Activated CD4-positive, alpha-beta T cell treated with anti-CD3 and anti-CD28 coated beads for 36 hours (primary cell): ENCODE results near the gene SEC31B. TPM values are rescaled to one million over a fixed set of nuclear protein-coding genes. Genes with fewer than 3 reads are reported as not detected.

Experiments used
- ATAC-seq: fragments of 200-7000 bp; cut with Tn5 transposase; one replicate; pipeline ENCODE4 v1.10.0; 2021; ENCODE audit warnings: mild to moderate bottlenecking, moderate library complexity
- CTCF ChIA-PET: fragments of 350-600 bp; sonication (Branson Sonifier 250); formaldehyde crosslinking; loops from one replicate; lab custom pipeline; 2021; ENCODE audit warnings: antibody characterized with exemption; lab: Charles Lee
- POLR2A ChIA-PET: fragments of 350-600 bp; sonication (Branson Sonifier 250); formaldehyde crosslinking; loops from one replicate; lab custom pipeline; 2021; ENCODE audit warnings: antibody characterized with exemption, inconsistent platforms; lab: Charles Lee
- DNase-seq: peaks from one replicate; pipeline ENCODE4 v3.0.0-alpha.2; 2020
- H3K27ac Mint-ChIP-seq: one replicate; pipeline ENCODE4 v1.8.0; 2021; ENCODE audit warnings: mixed read lengths
- H3K27me3 Mint-ChIP-seq: one replicate; pipeline ENCODE4 v1.8.0; 2021; ENCODE audit warnings: mixed read lengths
- H3K36me3 Mint-ChIP-seq: one replicate; pipeline ENCODE4 v1.8.0; 2021; ENCODE audit warnings: low read depth, mixed read lengths
- H3K4me1 Mint-ChIP-seq: one replicate; pipeline ENCODE4 v1.8.0; 2021; ENCODE audit warnings: mixed read lengths
- H3K4me3 Mint-ChIP-seq: one replicate; pipeline ENCODE4 v1.8.0; 2021; ENCODE audit warnings: mild to moderate bottlenecking, moderate library complexity, mixed read lengths
- H3K9me3 Mint-ChIP-seq: one replicate; pipeline ENCODE4 v1.8.0; 2021; ENCODE audit warnings: low read depth, mixed read lengths
- intact Hi-C, 2 experiments: fragments of 100-400 bp; cut with DNase I in 1 of 2; cut with micrococcal nuclease in 1 of 2; formaldehyde crosslinking; loops; one replicate each; pipeline versions ENCODE4 v1.14.2 to v1.15.1; 2022 to 2024; cut with DNase I, micrococcal nuclease
- total RNA-seq, 2 experiments: library from RNA; stranded (reverse); gene quantifications; one replicate each; pipeline ENCODE4 v1.2.3, GENCODE V29; 2021

SEC31B gene
- total RNA-seq, 2 experiments from 2014 or later, result 36.0 to 36.7 TPM

DNA sequence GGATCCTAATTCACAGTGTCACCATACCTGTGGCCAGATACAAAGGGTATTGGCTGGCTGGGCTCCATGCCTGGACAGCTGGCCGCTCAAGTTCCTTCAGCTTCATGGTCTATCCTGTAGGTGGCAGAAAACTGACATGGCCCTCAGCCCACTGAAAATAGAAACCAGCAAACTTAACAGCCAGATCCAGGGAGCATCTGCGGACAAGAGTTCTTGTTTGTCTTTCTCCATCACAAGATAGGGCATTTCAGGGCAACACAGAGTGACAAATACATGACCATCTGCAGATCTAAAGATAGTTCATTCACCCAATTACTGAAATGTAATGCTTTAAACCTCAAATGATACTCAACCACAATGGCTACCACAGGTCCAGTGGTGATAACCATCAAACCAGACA lies 2.8 kb downstream of the SEC31B start:
- H3K36me3 Mint-ChIP-seq, result peaks cover 27% of the 10 kb centered on the region
- no peaks in the 10 kb centered on the region for H3K9me3 Mint-ChIP-seq
- DNase-seq, result no peak
- H3K27ac Mint-ChIP-seq, result peak overlapping the region; percentile 26
- peaks cover 23% of the 10 kb centered on the region for H3K4me1 Mint-ChIP-seq
- no peak for ATAC-seq
- no peaks in the 10 kb centered on the region for H3K27me3 Mint-ChIP-seq
- intact Hi-C loops, result no loop called here
- ChIA-PET CTCF (interaction anchor here (0.7 to 4.0 kb wide), 9 partner anchors 8 to 180 kb away, joined by 3 to 71 read pairs (median 5); no protein-coding TSS in a partner anchor), POLR2A (interaction anchor here (0.6 kb wide), 1 partner anchor 378 kb away, joined by 3 read pairs; no protein-coding TSS in a partner anchor)
- H3K4me3 Mint-ChIP-seq, result no peak overlapping the region

DNA sequence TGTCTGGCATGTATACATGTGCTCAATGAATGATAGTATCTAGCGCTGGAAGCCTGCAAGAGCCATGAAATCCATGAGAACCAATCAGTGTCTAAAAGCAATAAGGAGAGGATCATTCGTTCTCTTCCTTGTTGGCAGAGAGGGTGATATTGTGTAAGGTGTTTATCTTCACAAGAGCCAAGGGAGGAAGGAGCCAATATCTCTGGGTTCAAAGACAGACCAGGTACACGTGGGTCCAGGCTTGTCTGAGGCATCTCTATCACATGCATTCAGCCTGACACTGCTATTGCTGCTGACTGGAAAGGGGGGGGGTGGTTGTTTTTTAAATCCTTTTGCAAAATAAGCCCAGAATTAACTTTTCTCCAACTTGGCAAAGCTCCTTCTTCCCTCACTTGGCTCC lies 4.0 kb downstream of the SEC31B start:
- DNase-seq, result no peak
- H3K36me3 Mint-ChIP-seq, result peaks cover 27% of the 10 kb centered on the region
- ChIA-PET CTCF (interaction anchor here (0.8 to 10.4 kb wide), 6 partner anchors 7 to 150 kb away, joined by 3 to 117 read pairs (median 4); no protein-coding TSS in a partner anchor), POLR2A (no interaction called here)
- peaks cover 34% of the 10 kb centered on the region for H3K4me1 Mint-ChIP-seq
- H3K9me3 Mint-ChIP-seq, result no peaks in the 10 kb centered on the region
- no peak overlapping the region for H3K27ac Mint-ChIP-seq
- no peaks in the 10 kb centered on the region for H3K27me3 Mint-ChIP-seq
- intact Hi-C loops, result no loop called here
- no peak for ATAC-seq
- H3K4me3 Mint-ChIP-seq, result no peak overlapping the region

DNA sequence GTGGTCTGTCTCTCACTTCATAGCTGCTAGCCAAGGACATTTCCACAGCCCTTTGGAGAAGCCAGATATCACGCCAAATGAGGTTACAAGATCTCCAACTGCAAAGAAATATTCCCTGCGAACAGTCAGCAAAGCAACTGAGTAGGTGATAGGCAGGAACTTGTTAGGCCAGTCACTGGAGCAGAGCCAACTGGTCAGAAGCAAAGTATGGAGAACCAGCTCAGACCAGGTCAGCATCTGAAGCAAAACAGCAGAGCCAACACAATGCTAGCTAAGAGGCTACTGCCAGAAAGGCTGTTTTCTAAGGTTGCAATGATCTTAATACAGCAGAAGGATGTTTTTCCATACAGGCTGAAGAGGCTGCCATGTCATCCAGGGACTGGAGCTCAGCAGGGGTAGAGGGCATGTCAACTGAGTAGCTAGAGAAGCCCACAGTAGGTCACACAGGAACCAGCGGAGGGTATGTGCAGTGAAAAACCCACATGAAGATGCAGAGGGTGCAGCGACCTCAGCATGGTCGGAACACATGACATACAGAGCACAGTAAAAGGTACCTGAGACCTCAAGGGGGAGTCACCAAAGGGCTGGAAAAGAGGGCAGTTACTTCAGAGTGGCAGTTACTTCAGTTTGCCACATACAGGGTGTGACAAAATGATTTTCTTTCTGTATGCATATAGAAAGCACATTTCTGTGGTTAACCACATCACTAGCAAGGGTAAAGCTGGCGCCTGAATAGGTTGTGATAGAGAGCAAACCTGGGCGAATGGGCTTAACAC lies 8.9 kb downstream of the SEC31B start:
- ChIA-PET CTCF (interaction anchor here (0.6 to 10.4 kb wide), 22 partner anchors 7 to 367 kb away, joined by 3 to 131 read pairs (median 4); partner anchors contain the start of genes HIF1AN and SCD), POLR2A (interaction anchor here (0.6 to 1.3 kb wide), 5 partner anchors 18 to 164 kb away, joined by 3 to 6 read pairs (median 5); partner anchors contain the start of gene SCD)
- H3K4me3 Mint-ChIP-seq, result peak overlapping the region; percentile 4
- peak; percentile 85 for DNase-seq
- H3K27ac Mint-ChIP-seq, result peak overlapping the region; percentile 86
- no peaks in the 10 kb centered on the region for H3K27me3 Mint-ChIP-seq
- peak; percentile 74 for ATAC-seq
- H3K9me3 Mint-ChIP-seq, result no peaks in the 10 kb centered on the region
- H3K36me3 Mint-ChIP-seq, result peaks cover 35% of the 10 kb centered on the region
- peaks cover 69% of the 10 kb centered on the region for H3K4me1 Mint-ChIP-seq
- intact Hi-C loops, result loop anchor here (1.0 to 2.0 kb wide), 4 partner anchors 18 to 164 kb away; partner anchors contain the start of genes HIF1AN (in 1 of the 2), NDUFB8 (in 1 of the 2) and SCD (in 1 of the 2)

DNA sequence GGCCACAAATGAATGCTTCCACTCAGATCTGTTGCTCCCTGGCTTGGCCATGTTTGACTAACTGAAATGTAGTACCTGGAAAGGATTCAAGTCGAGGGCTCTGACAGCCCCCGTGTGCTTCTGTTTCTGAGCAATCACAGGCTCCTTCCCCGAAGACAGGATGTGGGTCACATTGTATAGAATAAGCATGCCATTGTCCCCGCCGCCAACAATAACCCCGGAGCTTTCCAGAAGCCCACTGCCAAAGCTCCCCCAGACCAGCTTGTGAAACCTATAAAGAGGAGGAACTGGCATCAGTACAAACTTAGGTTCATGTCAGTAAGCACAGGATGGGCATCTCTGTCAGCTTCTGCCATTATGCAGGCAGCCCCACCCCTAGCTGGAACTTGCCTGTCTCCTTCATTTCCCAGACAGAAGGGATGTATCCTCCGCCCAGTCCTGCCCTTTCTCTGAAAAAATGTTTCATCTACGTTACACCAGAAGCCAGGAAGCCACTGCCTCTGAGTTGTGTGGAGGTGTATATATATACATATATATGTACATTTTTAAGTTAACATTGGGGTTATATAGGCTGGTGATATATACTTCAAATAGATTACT lies 10.3 kb downstream of the SEC31B start:
- CTCF ChIA-PET, result interaction anchor here (0.6 to 10.4 kb wide), 27 partner anchors 8 to 330 kb away, joined by 3 to 131 read pairs (median 8); partner anchors contain the start of genes HIF1AN and SCD
- POLR2A ChIA-PET, result interaction anchor here (0.7 to 1.4 kb wide), 6 partner anchors 10 to 139 kb away, joined by 3 to 5 read pairs (median 4); no protein-coding TSS in a partner anchor
- Mint-ChIP-seq H3K27ac (peak overlapping the region; percentile 86), H3K27me3 (no peaks in the 10 kb centered on the region), H3K4me1 (peaks cover 69% of the 10 kb centered on the region), H3K9me3 (no peaks in the 10 kb centered on the region), H3K36me3 (peaks cover 42% of the 10 kb centered on the region), H3K4me3 (peak overlapping the region; percentile 35)
- ATAC-seq (peak; percentile 49), DNase-seq (peak; percentile 86)
- intact Hi-C loops, result loop anchor here (1.0 to 2.0 kb wide), 4 partner anchors 9 to 139 kb away; partner anchors contain the start of gene HIF1AN (in 1 of the 2)

DNA sequence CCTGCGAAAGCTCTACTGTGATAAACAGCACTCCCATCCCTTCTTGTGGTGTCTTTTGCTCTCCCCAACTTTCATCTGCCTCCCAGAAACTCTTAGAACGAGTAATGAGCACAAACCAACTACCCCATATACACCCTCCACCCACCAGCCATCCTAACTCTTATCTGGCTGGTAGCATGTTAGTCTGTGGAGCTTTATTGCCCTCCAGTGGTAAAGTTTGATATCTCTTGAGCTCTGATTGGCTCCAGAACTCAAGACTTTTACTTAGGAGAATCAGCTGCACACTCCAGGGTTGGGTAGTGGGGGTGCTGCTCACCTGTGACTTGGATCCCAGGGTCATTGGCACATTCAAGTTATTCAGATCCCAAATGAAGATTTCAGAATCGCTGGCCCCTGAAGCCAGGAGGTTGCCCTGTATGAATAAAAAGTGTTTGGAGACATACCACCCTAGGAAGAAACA lies 10.9 kb downstream of the SEC31B start:
- intact Hi-C loops, result loop anchor here (1.0 to 2.0 kb wide), 11 partner anchors 10 to 222 kb away; partner anchors contain the start of genes BLOC1S2 (in 1 of the 2) and HIF1AN (in 1 of the 2)
- DNase-seq, result peak; percentile 59
- Mint-ChIP-seq H3K9me3 (no peaks in the 10 kb centered on the region), H3K4me3 (peak overlapping the region; percentile 35), H3K4me1 (peaks cover 69% of the 10 kb centered on the region), H3K27me3 (no peaks in the 10 kb centered on the region), H3K27ac (peak overlapping the region; percentile 86), H3K36me3 (peaks cover 44% of the 10 kb centered on the region)
- peak; percentile 52 for ATAC-seq
- CTCF ChIA-PET, result interaction anchor here (0.6 to 10.4 kb wide), 26 partner anchors 9 to 329 kb away, joined by 3 to 131 read pairs (median 8); partner anchors contain the start of genes HIF1AN and SCD
- POLR2A ChIA-PET, result interaction anchor here (0.9 to 1.4 kb wide), 5 partner anchors 10 to 138 kb away, joined by 3 to 5 read pairs (median 4); no protein-coding TSS in a partner anchor

DNA sequence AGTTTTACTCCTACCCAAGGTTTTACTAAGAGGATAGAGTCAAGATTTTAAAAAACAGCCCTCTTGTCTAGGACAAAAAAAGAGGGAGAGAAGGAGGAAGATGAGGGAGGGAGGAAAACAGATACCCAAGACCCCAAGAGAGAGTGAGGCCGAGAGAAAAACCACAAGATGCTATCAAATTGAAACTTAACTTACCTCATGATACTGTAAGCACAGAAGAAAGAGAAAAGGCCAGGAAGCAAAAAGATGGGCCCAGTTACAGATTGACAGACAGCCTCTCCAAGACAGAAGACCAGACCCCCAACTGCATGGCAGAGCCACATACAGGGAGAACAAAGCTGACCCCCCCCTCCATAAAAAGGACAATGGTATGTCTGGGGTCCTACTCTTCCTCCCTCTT lies 11.4 kb downstream of the SEC31B start:
- H3K4me1 Mint-ChIP-seq, result peaks cover 69% of the 10 kb centered on the region
- no peaks in the 10 kb centered on the region for H3K27me3 Mint-ChIP-seq
- no peak for DNase-seq
- H3K27ac Mint-ChIP-seq, result peak overlapping the region; percentile 86
- CTCF ChIA-PET, result interaction anchor here (0.6 to 10.4 kb wide), 23 partner anchors 9 to 243 kb away, joined by 3 to 131 read pairs (median 9); partner anchors contain the start of genes HIF1AN and SCD
- intact Hi-C loops, result loop anchor here (1.0 to 2.0 kb wide), 9 partner anchors 26 to 222 kb away; partner anchors contain the start of gene BLOC1S2 (in 1 of the 2)
- no peak for ATAC-seq
- H3K36me3 Mint-ChIP-seq, result peaks cover 44% of the 10 kb centered on the region
- POLR2A ChIA-PET, result interaction anchor here (0.9 to 1.4 kb wide), 4 partner anchors 11 to 135 kb away, joined by 3 to 5 read pairs (median 4); no protein-coding TSS in a partner anchor
- peak overlapping the region; percentile 35 for H3K4me3 Mint-ChIP-seq
- no peaks in the 10 kb centered on the region for H3K9me3 Mint-ChIP-seq

DNA sequence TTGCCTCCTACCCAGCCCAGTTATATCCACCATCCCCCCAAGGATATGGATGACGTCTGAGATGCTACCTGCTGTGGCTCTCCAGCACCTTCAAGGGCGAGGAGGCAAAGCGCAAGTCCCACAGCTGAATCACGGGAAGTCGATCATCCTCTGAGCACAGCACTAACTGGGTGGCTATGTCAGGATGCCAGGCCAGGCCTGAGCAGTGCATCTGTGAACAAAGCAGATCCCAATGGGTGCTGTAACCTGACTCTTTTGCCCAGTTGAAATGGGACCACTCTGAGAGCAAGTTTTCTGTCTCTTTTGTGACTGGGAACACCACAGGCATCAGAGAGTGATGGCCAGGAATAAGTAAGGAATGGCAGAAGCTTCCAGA lies 12.3 kb downstream of the SEC31B start:
- Mint-ChIP-seq H3K4me3 (no peak overlapping the region), H3K27ac (peak overlapping the region; percentile 86), H3K9me3 (no peaks in the 10 kb centered on the region), H3K27me3 (no peaks in the 10 kb centered on the region), H3K4me1 (peaks cover 64% of the 10 kb centered on the region), H3K36me3 (peaks cover 43% of the 10 kb centered on the region)
- ChIA-PET POLR2A (interaction anchor here (0.9 kb wide), 1 partner anchor 137 kb away, joined by 5 read pairs; no protein-coding TSS in a partner anchor), CTCF (interaction anchor here (0.7 to 10.4 kb wide), 12 partner anchors 10 to 213 kb away, joined by 3 to 131 read pairs (median 12); partner anchors contain the start of genes HIF1AN and SCD)
- ATAC-seq (no peak), DNase-seq (no peak)
- intact Hi-C loops, result no loop called here

DNA sequence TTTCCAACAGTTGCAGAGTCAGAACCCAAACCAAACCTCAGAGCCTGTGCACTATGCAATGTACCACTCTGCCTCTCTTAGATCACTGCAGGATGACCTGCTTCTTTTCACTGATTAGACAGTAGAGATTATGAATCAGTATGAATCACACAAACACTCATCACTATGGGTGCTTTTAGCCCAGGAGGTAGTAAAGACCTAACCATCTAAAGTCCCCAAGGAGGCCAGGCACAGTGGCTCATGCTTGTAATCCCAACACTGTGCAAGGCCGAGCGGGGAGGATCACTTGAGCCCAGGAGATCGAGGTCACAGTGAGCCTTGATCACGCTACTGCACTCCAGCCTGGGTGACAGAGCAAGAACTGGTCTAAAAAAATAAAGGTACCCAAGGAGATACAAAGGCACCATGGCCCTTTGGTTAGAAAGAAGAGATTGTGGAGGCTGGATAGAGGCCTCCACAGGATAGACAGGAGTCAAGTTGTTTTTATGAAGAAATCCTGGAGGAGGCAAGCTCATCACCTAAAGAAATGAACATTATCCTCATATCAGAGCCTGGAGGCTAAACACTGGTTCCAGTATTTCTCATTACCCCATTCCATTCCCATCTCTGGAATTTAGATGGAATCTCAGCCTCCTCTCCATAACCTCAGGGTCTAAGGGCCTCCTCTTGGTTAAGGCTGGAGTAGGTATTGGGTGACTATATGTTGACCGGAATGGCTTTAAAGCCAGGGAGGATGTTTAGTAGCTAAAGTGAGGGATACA lies 12.9 kb downstream of the SEC31B start:
- CTCF ChIA-PET, result interaction anchor here (0.7 to 10.4 kb wide), 8 partner anchors 11 to 213 kb away, joined by 3 to 131 read pairs (median 22); no protein-coding TSS in a partner anchor
- peak overlapping the region; percentile 86 for H3K27ac Mint-ChIP-seq
- no peaks in the 10 kb centered on the region for H3K27me3 Mint-ChIP-seq
- intact Hi-C loops, result no loop called here
- ATAC-seq, result peak; percentile 58
- POLR2A ChIA-PET, result interaction anchor here (0.9 kb wide), 1 partner anchor 136 kb away, joined by 5 read pairs; no protein-coding TSS in a partner anchor
- peak; percentile 45 for DNase-seq
- H3K4me3 Mint-ChIP-seq, result peak overlapping the region; percentile 9
- peaks cover 43% of the 10 kb centered on the region for H3K36me3 Mint-ChIP-seq
- no peaks in the 10 kb centered on the region for H3K9me3 Mint-ChIP-seq
- peaks cover 58% of the 10 kb centered on the region for H3K4me1 Mint-ChIP-seq

DNA sequence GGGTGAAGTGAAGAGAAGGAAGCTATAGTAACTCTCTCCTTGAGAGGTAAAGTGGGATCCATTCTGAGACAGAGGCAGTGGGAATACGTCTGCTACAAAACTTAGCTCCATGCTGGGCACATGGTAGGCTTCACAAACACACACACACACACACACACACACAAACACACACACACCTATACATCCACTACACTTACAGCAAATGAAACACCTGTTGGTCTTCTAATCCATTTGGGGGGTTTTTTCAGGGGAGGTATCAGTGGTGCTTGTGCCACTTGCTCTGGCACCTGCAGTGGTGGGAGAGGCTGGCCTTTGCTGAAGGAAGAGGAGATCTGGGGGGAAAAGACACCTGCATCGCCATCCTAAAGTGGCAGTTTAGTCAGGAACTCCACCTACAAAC lies 14.5 kb downstream of the SEC31B start:
- H3K27ac Mint-ChIP-seq, result no peak overlapping the region
- peaks cover 53% of the 10 kb centered on the region for H3K36me3 Mint-ChIP-seq
- ATAC-seq (no peak), DNase-seq (no peak)
- ChIA-PET CTCF (interaction anchor here (0.6 to 1.2 kb wide), 3 partner anchors 22 to 166 kb away, joined by 4 to 5 read pairs (median 4); no protein-coding TSS in a partner anchor), POLR2A (no interaction called here)
- H3K27me3 Mint-ChIP-seq, result no peaks in the 10 kb centered on the region
- no peak overlapping the region for H3K4me3 Mint-ChIP-seq
- peaks cover 44% of the 10 kb centered on the region for H3K4me1 Mint-ChIP-seq
- intact Hi-C loops, result no loop called here
- no peaks in the 10 kb centered on the region for H3K9me3 Mint-ChIP-seq

DNA sequence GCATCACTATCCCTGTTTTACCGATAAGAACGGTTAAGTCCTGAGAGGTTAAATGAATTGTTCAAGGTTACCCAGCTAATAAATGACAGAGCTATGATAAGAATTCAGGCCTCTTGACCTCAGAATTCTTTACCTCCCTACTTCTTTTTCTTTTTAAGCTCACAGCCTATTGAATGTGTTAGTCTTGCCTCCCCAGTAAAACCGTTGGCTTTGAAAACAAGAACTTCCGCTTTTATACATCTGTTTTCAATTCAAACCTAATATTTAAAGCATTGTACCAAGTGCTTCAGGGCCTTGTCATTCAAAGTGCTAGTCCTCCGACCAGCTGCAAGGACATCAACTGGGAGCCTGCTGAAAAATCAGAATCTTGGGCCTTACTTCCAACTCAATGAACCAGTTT lies 15.6 kb downstream of the SEC31B start:
- POLR2A ChIA-PET, result no interaction called here
- peaks cover 33% of the 10 kb centered on the region for H3K4me1 Mint-ChIP-seq
- H3K27me3 Mint-ChIP-seq, result no peaks in the 10 kb centered on the region
- DNase-seq (no peak), ATAC-seq (no peak)
- no peak overlapping the region for H3K4me3 Mint-ChIP-seq
- H3K9me3 Mint-ChIP-seq, result no peaks in the 10 kb centered on the region
- H3K27ac Mint-ChIP-seq, result no peak overlapping the region
- intact Hi-C loops, result no loop called here
- CTCF ChIA-PET, result interaction anchor here (0.9 to 1.2 kb wide), 3 partner anchors 15 to 70 kb away, joined by 4 read pairs; no protein-coding TSS in a partner anchor
- peaks cover 62% of the 10 kb centered on the region for H3K36me3 Mint-ChIP-seq
